GM13976 (cell line): Measurements from ENCODE around the gene MT1H.
"Not testable (repeated sequence)": the region's sequence is repeated elsewhere in the genome, so short reads cannot be mapped to it uniquely, and the experiment has no call there.

ENCODE experiments used
- DNase-seq: peaks from one replicate; pipeline ENCODE4 v3.0.0; 2012; ENCODE audit warnings: low spot score
- CTCF ChIP-seq: IDR thresholded peaks from 2 replicates; pipeline ENCODE4 v1.5.1; 2012; ENCODE audit warnings: borderline replicate concordance, mild to moderate bottlenecking; ENCODE audit not compliant: insufficient read depth; ENCODE audit errors: extremely low read depth, missing control alignments, control extremely low read depth
- in situ Hi-C: fragments of 300-500 bp; cut with MboI; formaldehyde crosslinking; loops from one replicate; pipeline ENCODE4 v1.12.0; 2022; ENCODE audit warnings: low sequenced_read_pairs, mixed read lengths, inconsistent platforms; ENCODE audit not compliant: unreplicated experiment

Gene MT1H

DNA sequence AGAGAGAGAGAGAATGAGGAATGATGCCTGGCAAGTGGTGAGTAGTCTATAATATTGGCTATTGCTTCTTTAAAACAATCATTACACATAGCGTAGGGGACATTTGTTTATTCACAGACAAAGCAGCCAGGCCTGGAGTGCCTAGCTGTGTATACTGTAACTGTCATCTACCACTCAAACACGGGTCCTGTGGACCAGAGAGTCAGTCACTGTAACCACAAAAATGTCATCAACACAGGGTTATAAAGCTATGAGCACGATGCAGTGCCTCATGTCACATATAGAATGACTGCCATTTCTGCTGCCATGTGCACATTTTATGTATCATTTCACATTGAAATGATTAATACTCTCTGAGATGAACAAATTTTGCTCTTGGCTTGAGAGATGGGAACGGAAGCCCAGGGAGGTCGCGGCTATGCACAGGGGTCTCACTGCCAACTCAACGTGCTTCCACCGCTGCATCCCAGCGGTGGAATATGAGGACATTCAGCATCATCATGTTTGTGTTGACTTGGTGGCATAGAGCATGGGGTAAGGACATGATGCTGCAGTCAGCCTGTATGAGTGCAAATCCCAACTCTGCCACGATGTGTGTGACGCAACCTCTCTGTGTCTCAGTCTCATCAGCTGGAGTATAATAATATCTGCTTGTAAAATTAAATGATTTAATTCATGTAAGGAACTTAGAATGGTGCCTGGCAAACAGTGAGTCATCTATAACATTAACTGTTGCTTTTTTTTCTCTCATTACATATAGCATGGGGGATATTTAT lies 3.3 kb downstream of the MT1H start:
- no peak for DNase-seq
- in situ Hi-C loops: no loop called here
- TF ChIP-seq CTCF: no peak

- in situ Hi-C loops: no loop called here
- peak; percentile 48 for TF ChIP-seq CTCF
- DNase-seq: no peak
Observed at GRCh38 chr16:56673921-56674320, 4.3 kb downstream of the MT1H start.

DNA sequence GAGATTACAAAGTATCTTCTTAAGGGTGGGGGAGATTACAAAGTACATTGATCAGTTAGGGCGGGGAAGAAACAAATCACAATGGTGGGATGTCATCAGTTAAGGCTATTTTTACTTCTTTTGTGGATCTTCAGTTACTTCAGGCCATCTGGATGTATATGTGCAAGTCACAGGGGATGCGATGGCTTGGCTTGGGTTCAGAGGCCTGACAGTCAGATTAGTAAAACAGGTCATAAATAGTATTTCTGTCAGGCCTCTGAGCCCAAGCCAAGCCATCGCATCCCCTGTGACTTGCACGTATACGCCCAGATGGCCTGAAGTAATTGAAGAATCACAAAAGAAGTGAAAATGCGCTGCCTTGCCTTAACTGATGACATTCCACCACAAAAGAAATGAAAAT lies 5.0 kb downstream of the MT1H start:
- in situ Hi-C loops, DNase-seq: not testable (repeated sequence)

DNA sequence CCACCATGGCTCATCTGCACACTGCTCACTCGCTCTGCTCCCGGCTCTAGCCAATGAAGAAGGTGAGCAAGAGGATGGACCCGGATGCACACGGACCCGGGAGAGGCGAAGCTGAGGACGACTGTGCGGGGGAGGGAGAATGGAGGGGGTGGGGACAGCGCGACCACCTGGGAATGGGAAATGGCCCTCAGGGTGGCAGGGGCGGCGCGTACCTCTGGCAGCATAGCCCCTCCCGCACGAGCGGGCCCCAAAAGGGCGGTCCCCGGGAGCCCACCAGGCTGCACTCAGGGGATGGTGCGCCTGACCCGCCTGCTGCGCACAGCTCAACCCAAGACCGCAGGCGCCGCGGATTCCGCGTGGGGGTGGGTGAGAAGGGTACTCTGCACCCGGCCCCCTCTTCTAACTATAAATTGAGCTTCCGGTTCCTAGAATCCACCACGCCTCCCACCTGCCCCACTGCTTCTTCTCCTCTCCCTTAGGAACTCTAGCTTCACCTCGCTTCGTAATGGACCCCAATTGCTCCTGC lies 6.1 kb downstream of the MT1H start:
- no peak for TF ChIP-seq CTCF
- DNase-seq: no peak
- in situ Hi-C loops: no loop called here

DNA sequence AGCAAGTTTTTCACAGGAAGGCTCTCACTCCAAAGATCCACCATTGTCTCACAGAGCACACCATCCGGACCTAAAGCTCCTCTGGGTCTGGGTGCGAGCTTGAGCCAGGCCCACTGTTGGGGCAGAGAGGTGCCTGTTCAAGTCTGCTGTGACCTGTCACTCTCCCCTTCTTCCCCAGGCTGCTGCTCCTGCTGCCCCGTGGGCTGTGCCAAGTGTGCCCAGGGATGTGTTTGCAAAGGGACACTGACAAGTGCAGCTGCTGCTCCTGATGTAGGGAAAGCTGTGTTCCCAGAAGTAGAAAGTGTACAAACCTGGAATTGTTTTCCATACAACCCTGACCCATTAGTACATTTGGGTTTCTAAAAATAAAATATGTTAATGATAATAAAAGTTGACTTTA lies 7.9 kb downstream of the MT1H start:
- no peak for DNase-seq
- in situ Hi-C loops: no loop called here
- TF ChIP-seq CTCF: no peak

GRCh38 chr16:56679078-56679730 lies 9.6 kb downstream of the MT1H start:
- DNase-seq: no peak
- in situ Hi-C loops: no loop called here
- no peak for TF ChIP-seq CTCF

DNA sequence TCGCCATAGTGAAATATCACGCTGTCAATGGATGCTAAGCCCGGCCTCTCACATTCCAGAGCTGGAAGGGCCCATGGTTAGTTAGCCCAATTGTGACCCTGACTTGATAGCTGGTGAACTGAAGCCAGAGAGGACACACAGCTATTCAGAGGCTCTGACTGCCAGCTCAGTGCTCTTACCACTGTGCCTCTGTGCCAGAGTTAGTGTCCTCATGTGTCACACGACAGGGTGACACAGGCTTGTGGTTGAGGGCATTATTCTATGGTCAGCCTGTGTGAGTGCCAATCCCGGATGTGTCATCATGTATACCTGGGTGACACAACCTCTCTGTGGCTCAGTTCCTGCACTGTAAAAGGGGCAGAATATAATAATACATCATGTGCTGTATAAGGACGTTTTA lies 10.2 kb downstream of the MT1H start:
- in situ Hi-C loops: no loop called here
- DNase-seq: no peak
- TF ChIP-seq CTCF: no peak
